ENCODE results near the gene PPP1R10. TPM values are rescaled to one million over a fixed set of nuclear protein-coding genes. Genes with fewer than 3 reads are reported as not detected.

PPP1R10 gene
- total and polyA plus RNA-seq, 2 of the 13 experiments (the other 11 are each of a cell fraction or from before 2014, with no cell fraction given): 26.3 to 38.4 TPM

DNA sequence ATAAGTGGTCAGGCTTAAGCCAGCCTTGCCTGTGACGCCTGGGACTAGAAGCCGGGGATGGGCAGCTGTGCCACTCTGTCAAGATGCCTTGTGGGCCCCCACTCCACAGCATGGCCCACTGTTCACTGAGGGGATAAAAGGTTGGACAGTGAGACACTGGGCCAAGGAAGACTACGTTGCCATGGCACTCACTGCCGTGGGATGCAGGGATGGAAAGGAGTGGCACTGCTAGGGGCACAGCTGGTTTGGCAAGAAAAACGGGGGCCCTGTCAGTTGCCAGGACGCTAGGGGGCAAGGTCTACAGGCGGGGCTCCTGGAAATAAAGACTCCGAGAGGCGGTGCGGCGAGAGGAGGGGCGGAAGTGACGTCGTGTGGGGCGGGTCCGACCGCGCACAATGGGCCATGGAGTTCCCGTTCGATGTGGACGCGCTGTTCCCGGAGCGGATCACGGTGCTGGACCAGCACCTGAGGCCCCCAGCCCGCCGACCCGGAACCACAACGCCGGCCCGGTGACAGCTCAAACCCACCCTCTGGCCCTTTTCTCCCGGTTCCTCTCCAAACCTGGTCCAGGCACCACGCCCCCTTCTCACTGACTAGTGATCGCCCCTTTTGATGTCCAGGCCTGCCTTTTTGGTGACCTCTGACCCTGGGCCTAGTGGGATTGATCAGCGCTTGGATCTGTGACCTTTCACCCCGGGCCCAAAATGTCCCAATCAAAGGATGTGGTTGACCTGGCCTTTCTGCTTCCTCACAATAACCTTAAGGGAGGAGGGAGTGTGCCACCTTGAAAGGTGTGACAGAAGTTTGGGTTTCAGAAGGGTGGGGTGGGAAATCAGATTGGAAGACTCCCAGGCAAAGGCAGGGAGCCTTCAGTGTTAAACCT lies 9.7 kb upstream of the PPP1R10 start, which contains the start of gene ATAT1 (continued):
- TF ChIP-seq ZBTB20 (CRISPR knock-in tag; IDR thresholded peaks at IDR 0.05; ENCODE audit: borderline replicate concordance, low read depth): 0 out of 2 replicates have a peak, but pooled peaks have one; percentile 69
- no peak for TF ChIP-seq SRSF9 (IDR thresholded peaks at IDR 0.05; ENCODE audit: borderline replicate concordance, insufficient read depth, low read depth, low read length, poor library complexity, severe bottlenecking)
- peak; percentile 34; the same call in 1 of the 2 replicates for TF ChIP-seq ZNF143 (CRISPR knock-in tag; IDR thresholded peaks at IDR 0.05)
- TF ChIP-seq PTBP1 (IDR thresholded peaks at IDR 0.05; ENCODE audit: low read depth, low read length, poor library complexity, severe bottlenecking): peak; percentile 34
- peak; percentile 54; the same call in 1 of the 2 replicates for TF ChIP-seq TFDP1 (CRISPR knock-in tag; IDR thresholded peaks at IDR 0.05; ENCODE audit: borderline replicate concordance)
- TF ChIP-seq NKX3-1 (CRISPR knock-in tag; IDR thresholded peaks at IDR 0.05): no peak
- no peak for TF ChIP-seq FOXA1 (IDR thresholded peaks at IDR 0.05)
- peak; percentile 53 for TF ChIP-seq FOXA1 (CRISPR knock-in tag; IDR thresholded peaks at IDR 0.05)
- TF ChIP-seq SMYD3 (CRISPR knock-in tag; IDR thresholded peaks at IDR 0.05): peak; percentile 54; the same call in 1 of the 2 replicates
- peak; percentile 47; the same call in 1 of the 2 replicates for TF ChIP-seq GTF3A (CRISPR knock-in tag; conservative IDR thresholded peaks at IDR 0.05)
- TF ChIP-seq KDM1A (CRISPR knock-in tag; IDR thresholded peaks at IDR 0.05): no peak
- TF ChIP-seq PHF8 (CRISPR knock-in tag; IDR thresholded peaks at IDR 0.05): peak; percentile 94
- TF ChIP-seq, protein P1, sequence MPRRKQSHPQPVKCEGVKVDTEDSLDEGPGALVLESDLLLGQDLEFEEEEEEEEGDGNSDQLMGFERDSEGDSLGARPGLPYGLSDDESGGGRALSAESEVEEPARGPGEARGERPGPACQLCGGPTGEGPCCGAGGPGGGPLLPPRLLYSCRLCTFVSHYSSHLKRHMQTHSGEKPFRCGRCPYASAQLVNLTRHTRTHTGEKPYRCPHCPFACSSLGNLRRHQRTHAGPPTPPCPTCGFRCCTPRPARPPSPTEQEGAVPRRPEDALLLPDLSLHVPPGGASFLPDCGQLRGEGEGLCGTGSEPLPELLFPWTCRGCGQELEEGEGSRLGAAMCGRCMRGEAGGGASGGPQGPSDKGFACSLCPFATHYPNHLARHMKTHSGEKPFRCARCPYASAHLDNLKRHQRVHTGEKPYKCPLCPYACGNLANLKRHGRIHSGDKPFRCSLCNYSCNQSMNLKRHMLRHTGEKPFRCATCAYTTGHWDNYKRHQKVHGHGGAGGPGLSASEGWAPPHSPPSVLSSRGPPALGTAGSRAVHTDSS (CRISPR knock-in tag; conservative IDR thresholded peaks at IDR 0.05): no peak
- TF ChIP-seq NCOA2 (CRISPR knock-in tag; IDR thresholded peaks at IDR 0.05): peak; percentile 61
- TF ChIP-seq ZZZ3 (CRISPR knock-in tag; IDR thresholded peaks at IDR 0.05; ENCODE audit: borderline replicate concordance): peak; percentile 88
- no peak for TF ChIP-seq NR3C1 (CRISPR knock-in tag; IDR thresholded peaks at IDR 0.05)
- TF ChIP-seq NRL (CRISPR knock-in tag; IDR thresholded peaks at IDR 0.05; ENCODE audit: borderline replicate concordance): peak; percentile 47; the same call in 1 of the 2 replicates
- TF ChIP-seq ZSCAN29 (CRISPR knock-in tag; conservative IDR thresholded peaks at IDR 0.05): peak; percentile 83; the same call in 1 of the 2 replicates
- TF ChIP-seq TOE1 (CRISPR knock-in tag; IDR thresholded peaks at IDR 0.05): no peak
- TF ChIP-seq U2AF2 (IDR thresholded peaks at IDR 0.05; ENCODE audit: low read depth, low read length): no peak
- TF ChIP-seq, protein P2, sequence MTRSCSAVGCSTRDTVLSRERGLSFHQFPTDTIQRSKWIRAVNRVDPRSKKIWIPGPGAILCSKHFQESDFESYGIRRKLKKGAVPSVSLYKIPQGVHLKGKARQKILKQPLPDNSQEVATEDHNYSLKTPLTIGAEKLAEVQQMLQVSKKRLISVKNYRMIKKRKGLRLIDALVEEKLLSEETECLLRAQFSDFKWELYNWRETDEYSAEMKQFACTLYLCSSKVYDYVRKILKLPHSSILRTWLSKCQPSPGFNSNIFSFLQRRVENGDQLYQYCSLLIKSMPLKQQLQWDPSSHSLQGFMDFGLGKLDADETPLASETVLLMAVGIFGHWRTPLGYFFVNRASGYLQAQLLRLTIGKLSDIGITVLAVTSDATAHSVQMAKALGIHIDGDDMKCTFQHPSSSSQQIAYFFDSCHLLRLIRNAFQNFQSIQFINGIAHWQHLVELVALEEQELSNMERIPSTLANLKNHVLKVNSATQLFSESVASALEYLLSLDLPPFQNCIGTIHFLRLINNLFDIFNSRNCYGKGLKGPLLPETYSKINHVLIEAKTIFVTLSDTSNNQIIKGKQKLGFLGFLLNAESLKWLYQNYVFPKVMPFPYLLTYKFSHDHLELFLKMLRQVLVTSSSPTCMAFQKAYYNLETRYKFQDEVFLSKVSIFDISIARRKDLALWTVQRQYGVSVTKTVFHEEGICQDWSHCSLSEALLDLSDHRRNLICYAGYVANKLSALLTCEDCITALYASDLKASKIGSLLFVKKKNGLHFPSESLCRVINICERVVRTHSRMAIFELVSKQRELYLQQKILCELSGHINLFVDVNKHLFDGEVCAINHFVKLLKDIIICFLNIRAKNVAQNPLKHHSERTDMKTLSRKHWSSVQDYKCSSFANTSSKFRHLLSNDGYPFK (CRISPR knock-in tag; IDR thresholded peaks at IDR 0.05; ENCODE audit: borderline replicate concordance): peak; percentile 90; the same call in 1 of the 2 replicates
- TF ChIP-seq, protein P3, sequence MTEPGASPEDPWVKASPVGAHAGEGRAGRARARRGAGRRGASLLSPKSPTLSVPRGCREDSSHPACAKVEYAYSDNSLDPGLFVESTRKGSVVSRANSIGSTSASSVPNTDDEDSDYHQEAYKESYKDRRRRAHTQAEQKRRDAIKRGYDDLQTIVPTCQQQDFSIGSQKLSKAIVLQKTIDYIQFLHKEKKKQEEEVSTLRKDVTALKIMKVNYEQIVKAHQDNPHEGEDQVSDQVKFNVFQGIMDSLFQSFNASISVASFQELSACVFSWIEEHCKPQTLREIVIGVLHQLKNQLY (CRISPR knock-in tag; IDR thresholded peaks at IDR 0.05): no peak
- peak; percentile 32; the same call in 1 of the 2 replicates for TF ChIP-seq BRCA1 (CRISPR knock-in tag; IDR thresholded peaks at IDR 0.05)
